GM19035 (cell line): ENCODE results near the gene MRM2.

Source experiments
- ATAC-seq: cut with Tn5 transposase; IDR thresholded peaks from one replicate; pipeline ENCODE4 v1.9.1; 2021; ENCODE audit not compliant: unreplicated experiment

The MRM2 gene

DNA sequence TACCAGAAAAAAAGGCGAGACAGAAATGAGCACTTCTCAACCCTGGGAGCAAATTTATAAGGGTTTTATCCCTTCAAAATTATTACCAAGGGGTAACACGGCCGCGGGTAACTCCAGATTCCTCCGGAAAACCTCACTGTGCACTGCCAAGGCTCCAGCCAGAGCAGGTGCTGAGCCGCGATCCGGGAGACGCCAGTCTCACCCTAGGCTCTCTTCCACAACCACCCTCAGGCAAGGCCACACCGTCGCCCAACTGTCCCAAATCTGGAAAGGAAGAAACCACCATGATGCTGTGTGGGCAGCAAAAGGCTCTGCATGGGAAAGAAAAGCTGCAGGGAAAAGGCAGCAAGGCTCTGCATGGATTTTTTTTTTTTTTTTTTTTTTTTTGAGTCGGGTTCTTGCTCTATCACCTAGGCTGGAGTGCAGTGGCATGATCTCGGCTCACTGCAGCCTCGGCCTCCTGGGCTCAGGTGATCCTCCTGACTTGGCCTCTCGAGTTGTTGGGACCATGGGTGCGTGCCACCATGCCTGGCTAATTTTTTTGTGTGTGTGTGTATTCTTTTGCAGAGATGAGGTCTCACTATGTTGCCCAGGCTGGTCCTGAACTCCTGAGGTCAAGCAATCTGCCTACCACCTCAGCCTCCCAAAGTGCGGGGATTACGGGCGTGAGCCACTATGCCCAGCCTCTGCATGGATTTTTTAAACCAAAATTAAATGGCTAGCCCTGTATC, 48.3 kb downstream of the MRM2 start:
- no peak for ATAC-seq

DNA sequence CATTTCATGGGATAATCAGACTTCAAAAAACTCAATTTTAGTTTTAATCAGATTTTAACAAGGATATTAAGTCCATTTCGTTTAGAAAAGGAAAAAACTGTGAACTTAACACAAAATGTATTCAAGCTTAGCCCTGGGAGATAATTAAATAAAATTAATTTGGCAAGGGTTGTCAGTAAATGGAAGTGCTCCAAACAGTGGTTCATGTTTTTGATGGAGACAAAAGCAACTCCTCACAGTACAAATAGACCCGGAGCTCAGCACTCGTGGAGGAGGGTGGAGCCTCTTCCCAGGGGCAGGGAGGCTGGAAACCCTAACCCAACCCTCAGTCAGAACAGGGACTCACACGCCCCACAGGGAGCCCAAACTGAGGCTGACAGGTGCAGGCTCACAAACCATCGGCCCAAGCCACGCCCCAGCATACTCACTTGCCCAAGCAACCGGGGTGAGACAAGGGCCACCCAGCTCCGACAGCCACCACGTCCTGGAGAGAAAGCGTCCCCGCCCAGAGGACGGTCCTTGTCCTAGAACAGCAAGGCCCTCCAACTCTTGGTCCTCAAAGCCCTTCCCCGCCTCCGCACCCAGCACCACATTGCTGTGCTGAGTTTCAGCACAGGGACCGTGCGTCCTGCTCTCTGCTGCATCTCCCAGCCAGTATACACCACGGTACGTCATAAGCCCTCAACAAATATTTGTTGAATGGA, 49.0 kb downstream of the MRM2 start:
- no peak for ATAC-seq

DNA sequence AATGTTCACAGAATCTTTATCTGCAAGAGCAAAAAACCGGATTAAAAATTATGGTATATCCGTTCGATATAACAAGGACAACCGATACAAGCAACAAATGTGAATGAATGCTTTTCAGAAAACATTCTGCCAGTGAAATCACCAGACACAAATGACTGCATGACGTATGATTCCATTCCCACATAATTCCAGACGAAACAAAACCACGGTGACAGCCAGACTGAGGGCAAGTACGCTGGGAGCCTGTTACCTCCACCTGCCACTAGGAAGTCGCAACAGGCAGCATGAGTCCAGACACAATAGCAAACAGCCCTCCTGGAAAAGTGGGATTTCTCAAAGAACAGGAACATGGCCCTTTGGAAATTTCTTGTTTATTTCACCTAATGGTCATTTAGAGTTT, 51.0 kb downstream of the MRM2 start:
- no peak for ATAC-seq

DNA sequence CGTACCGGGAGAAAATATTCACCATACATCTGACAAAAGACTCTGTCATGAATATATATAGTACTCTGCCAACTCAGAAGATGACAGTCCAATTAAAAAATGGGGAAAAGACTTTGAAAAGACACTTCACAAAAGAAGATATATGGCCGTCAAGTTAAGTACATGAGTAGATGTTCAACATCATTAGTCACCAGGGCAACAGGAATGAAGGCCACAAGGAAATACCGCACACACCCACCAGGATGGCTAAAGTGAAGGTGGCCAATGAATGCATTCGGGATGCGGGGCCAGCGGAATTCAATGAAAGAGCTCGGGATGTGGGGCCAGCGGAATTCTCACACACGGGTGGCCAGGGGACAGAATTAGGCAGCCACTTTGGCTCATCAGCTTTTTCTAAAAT, 51.5 kb downstream of the MRM2 start:
- ATAC-seq: no peak

DNA sequence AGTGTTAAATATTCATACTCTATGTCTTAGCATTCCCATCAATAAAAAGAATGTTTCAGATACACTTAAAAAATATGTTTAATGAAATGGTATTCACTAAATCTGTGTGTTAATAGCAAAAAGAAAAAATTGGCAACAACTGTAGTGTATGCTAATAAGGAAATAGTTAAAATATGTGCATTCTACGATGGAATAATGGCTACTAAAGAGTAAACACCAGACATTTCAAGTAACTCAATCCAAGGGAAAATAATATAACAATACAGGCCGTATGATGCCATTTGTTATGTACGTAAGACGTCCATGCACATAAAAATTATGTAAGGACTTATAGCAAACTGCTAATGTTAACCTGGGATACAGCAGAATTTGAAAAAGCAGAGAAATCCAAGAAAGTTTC, 55.8 kb downstream of the MRM2 start:
- ATAC-seq: no peak

DNA sequence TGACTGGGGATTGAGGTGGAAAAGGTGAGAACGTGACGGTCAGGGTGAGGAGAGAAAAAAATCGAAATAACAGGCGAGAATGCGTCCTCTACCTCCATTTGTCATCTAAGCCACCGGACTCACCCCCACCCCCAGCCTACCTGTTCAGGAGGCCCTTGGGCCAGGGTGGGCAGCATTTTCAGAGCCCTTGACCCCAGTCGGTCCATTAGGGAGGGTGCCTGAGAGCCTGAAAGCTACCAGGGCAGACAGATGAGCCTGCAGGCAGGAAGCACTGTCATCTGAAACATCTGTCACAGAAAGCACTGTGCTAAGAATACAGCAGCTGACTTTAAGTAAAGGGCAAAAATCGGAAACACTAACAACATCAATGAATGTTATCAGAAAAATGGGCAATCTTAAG, 56.3 kb downstream of the MRM2 start:
- no peak for ATAC-seq
